NCI-H187 (cell line): Measurements from ENCODE around the gene NOTCH2.

ENCODE experiments used
- DNase-seq, 2 experiments: peaks; one replicate each; lab custom pipeline; 2025; lab: John Stamatoyannopoulos, UW

The NOTCH2 gene

GRCh38 chr1:119943216-119943615 lies 126.2 kb downstream of the NOTCH2 start:
- DNase-seq: no peak

- no peak for DNase-seq
Measured at GRCh38 chr1:119941392-119941791, 128.1 kb downstream of the NOTCH2 start.

- no peak for DNase-seq
Measured at GRCh38 chr1:119940697-119941096, 128.8 kb downstream of the NOTCH2 start.

- no peak for DNase-seq
Measured at GRCh38 chr1:119937198-119937597, 132.3 kb downstream of the NOTCH2 start.

- no peak for DNase-seq
Measured at GRCh38 chr1:119935915-119936314, 133.5 kb downstream of the NOTCH2 start.

GRCh38 chr1:119935373-119935772 lies 134.1 kb downstream of the NOTCH2 start:
- DNase-seq: no peak

GRCh38 chr1:119933397-119933796 lies 136.1 kb downstream of the NOTCH2 start:
- DNase-seq: no peak

GRCh38 chr1:119929643-119930315 lies 139.7 kb downstream of the NOTCH2 start:
- no peak for DNase-seq

- DNase-seq: no peak
Measured at GRCh38 chr1:119926553-119926952, 142.9 kb downstream of the NOTCH2 start.

GRCh38 chr1:119924948-119925898 lies 144.2 kb downstream of the NOTCH2 start:
- DNase-seq: no peak

GRCh38 chr1:119920104-119920968 lies 149.1 kb downstream of the NOTCH2 start:
- DNase-seq: no peak

GRCh38 chr1:119919241-119919640 lies 150.2 kb downstream of the NOTCH2 start:
- DNase-seq: no peak

GRCh38 chr1:119918301-119918700 lies 151.2 kb downstream of the NOTCH2 start:
- no peak for DNase-seq

- no peak for DNase-seq
Measured at GRCh38 chr1:119917304-119918055, 152.0 kb downstream of the NOTCH2 start.

GRCh38 chr1:119915517-119915916 lies 153.9 kb downstream of the NOTCH2 start:
- DNase-seq: no peak

GRCh38 chr1:119914071-119914470 lies 155.4 kb downstream of the NOTCH2 start:
- DNase-seq: no peak

GRCh38 chr1:119912963-119913362 lies 156.5 kb downstream of the NOTCH2 start:
- DNase-seq: no peak

- no peak for DNase-seq
Measured at GRCh38 chr1:119911775-119912174, 157.7 kb downstream of the NOTCH2 start.

GRCh38 chr1:119910618-119911017 lies 158.8 kb downstream of the NOTCH2 start:
- DNase-seq: no peak

GRCh38 chr1:119909890-119910596 lies 159.4 kb downstream of the NOTCH2 start:
- no peak for DNase-seq

- DNase-seq: peak in 1 of 2 experiments; percentile 51
Measured at GRCh38 chr1:119908661-119909060, 160.8 kb downstream of the NOTCH2 start.
